Stimulated activated CD8-positive, alpha-beta memory T cell treated with anti-CD3 and anti-CD28 coated beads, Interleukin-12 subunit alpha, Interleukin-12 subunit beta, amount 100 ng/mL, for 24 hours (primary cell): ENCODE results near the gene MAST2.

Experiments used
- DNase-seq: peaks from one replicate; pipeline ENCODE4 v3.0.0-alpha.2; 2020; ENCODE audit errors: extremely low read depth

The MAST2 gene

GRCh38 chr1:45979778-45980176 is 176.4 kb downstream of the MAST2 start:
- DNase-seq: no peak

- DNase-seq: no peak
Measured at GRCh38 chr1:45982359-45982758, 178.9 kb downstream of the MAST2 start.

GRCh38 chr1:45983967-45984366 is 180.6 kb downstream of the MAST2 start:
- DNase-seq: no peak

GRCh38 chr1:45987204-45987603 is 183.8 kb downstream of the MAST2 start:
- DNase-seq: no peak

- no peak for DNase-seq
Measured at GRCh38 chr1:45989249-45989648, 185.8 kb downstream of the MAST2 start.

- DNase-seq: no peak
Measured at GRCh38 chr1:45994423-45994822, 191.0 kb downstream of the MAST2 start.

- no peak for DNase-seq
Measured at GRCh38 chr1:45995298-45995697, 191.9 kb downstream of the MAST2 start.

- DNase-seq: no peak
Measured at GRCh38 chr1:45998020-45998617, 194.7 kb downstream of the MAST2 start.

GRCh38 chr1:45999507-45999906 is 196.1 kb downstream of the MAST2 start:
- DNase-seq: no peak

GRCh38 chr1:46001081-46001785 is 197.8 kb downstream of the MAST2 start:
- DNase-seq: no peak

GRCh38 chr1:46002551-46003150 is 199.2 kb downstream of the MAST2 start:
- DNase-seq: no peak

- DNase-seq: no peak
Measured at GRCh38 chr1:46003315-46003714, 199.9 kb downstream of the MAST2 start.

GRCh38 chr1:46004492-46004891 is 201.1 kb downstream of the MAST2 start:
- DNase-seq: no peak

- DNase-seq: no peak
Measured at GRCh38 chr1:46005594-46005993, 202.2 kb downstream of the MAST2 start.

- no peak for DNase-seq
Measured at GRCh38 chr1:46008585-46008984, 205.2 kb downstream of the MAST2 start.

GRCh38 chr1:46010611-46011010 is 207.2 kb downstream of the MAST2 start:
- no peak for DNase-seq

GRCh38 chr1:46011121-46011695 is 207.8 kb downstream of the MAST2 start:
- no peak for DNase-seq

GRCh38 chr1:46012236-46012635 is 208.8 kb downstream of the MAST2 start:
- DNase-seq: no peak

GRCh38 chr1:46013581-46013980 is 210.2 kb downstream of the MAST2 start:
- no peak for DNase-seq

- DNase-seq: no peak
Measured at GRCh38 chr1:46017876-46018503, 214.6 kb downstream of the MAST2 start.

GRCh38 chr1:46019348-46019747 is 215.9 kb downstream of the MAST2 start:
- no peak for DNase-seq

GRCh38 chr1:46020010-46020409 is 216.6 kb downstream of the MAST2 start:
- DNase-seq: no peak
